A549 (cell line): ENCODE data around the gene DGKD. TPM values are rescaled to one million over a fixed set of nuclear protein-coding genes. Genes with fewer than 3 reads are reported as not detected.

Experiments used
- ATAC-seq, 2 experiments: fragments of 200-7000 bp in 1 of 2; fragments of >200 bp in 1 of 2; cut with Nextera tagmentation in 1 of 2; cut with Tn5 transposase in 1 of 2; 3 replicates each; pipeline versions ENCODE4 v1.8.0 to v1.9.1; 2018 to 2020; ENCODE audit warnings: mild to moderate bottlenecking in 1 of 2, moderate library complexity in 1 of 2
- CTCF ChIA-PET: fragments of 300-600 bp; sonication (Branson Sonifier 250); formaldehyde crosslinking; extraction: SDS; loops from one replicate; lab custom pipeline; 2021; ENCODE audit warnings: antibody characterized with exemption, inconsistent platforms; lab: Yijun Ruan, JAX
- POLR2A ChIA-PET: fragments of 350-600 bp; formaldehyde crosslinking; extraction: SDS; loops from one replicate; lab custom pipeline; 2021; ENCODE audit warnings: antibody characterized with exemption, inconsistent platforms; lab: Yijun Ruan, JAX
- DNase-seq, 2 experiments: peaks; one replicate each; pipeline versions ENCODE4 v3.0.0 to v3.0.0-alpha.2; 2011 to 2016; ENCODE audit warnings: low read depth in 1 of 2, low spot score in 1 of 2
- FAIRE-seq: peaks from 2 replicates; lab custom pipeline; 2011; peaks lifted over from hg19 to GRCh38; lab: Jason Lieb, UNC
- H3K27ac ChIP-seq, 2 experiments: fragments of >200 bp; sonication (Bioruptor Twin); formaldehyde crosslinking; 3 replicates each; pipeline ENCODE4 v1.5.1; 2016 to 2017
- H3K4me1 ChIP-seq: fragments of >200 bp; sonication (Bioruptor Twin); formaldehyde crosslinking; 3 replicates; pipeline ENCODE4 v1.6.1; 2016
- H3K4me2 ChIP-seq: fragments of >200 bp; sonication (Bioruptor Twin); formaldehyde crosslinking; 3 replicates; pipeline ENCODE4 v1.6.1; 2016
- H3K4me3 ChIP-seq: fragments of >200 bp; sonication (Bioruptor Twin); formaldehyde crosslinking; 3 replicates; pipeline ENCODE4 v1.5.1; 2016
- H3K9me3 ChIP-seq: fragments of >200 bp; sonication (Bioruptor Twin); formaldehyde crosslinking; 3 replicates; pipeline ENCODE4 v1.6.1; 2016
- BCL3 ChIP-seq: fragments of >200 bp; sonication (Bioruptor Twin); formaldehyde crosslinking; IDR thresholded peaks from 3 replicates; pipeline ENCODE4 v1.6.1; 2016
- BHLHE40 ChIP-seq: IDR thresholded peaks from 2 replicates; pipeline ENCODE4 v1.6.1; 2012; ENCODE audit warnings: low read depth, low read length, inconsistent platforms
- CBX8 ChIP-seq: fragments of 200-600 bp; sonication (generic); IDR thresholded peaks from 2 replicates; pipeline ENCODE4 v1.6.1; 2016
- CEBPB ChIP-seq, 2 experiments: fragments of >200 bp in 1 of 2; sonication (Bioruptor Twin) in 1 of 2; formaldehyde crosslinking in 1 of 2; IDR thresholded peaks; 2 replicates each; pipeline ENCODE4 v1.6.1; 2012 to 2016
- CHD2 ChIP-seq: fragments of 150-350 bp; IDR thresholded peaks from 2 replicates; pipeline ENCODE4 v1.6.1; 2014; ENCODE audit warnings: low read length; ENCODE audit not compliant: partially characterized antibody
- CHD4 ChIP-seq: fragments of 200-600 bp; sonication (generic); IDR thresholded peaks from 2 replicates; pipeline ENCODE4 v1.6.1; 2016; ENCODE audit warnings: antibody characterized with exemption, mild to moderate bottlenecking, borderline replicate concordance
- CTCF ChIP-seq: fragments of >200 bp; sonication (Bioruptor Twin); formaldehyde crosslinking; IDR thresholded peaks from 3 replicates; pipeline ENCODE4 v1.5.1; 2016
- EHMT2 ChIP-seq: fragments of 200-600 bp; sonication (generic); IDR thresholded peaks from 2 replicates; pipeline ENCODE4 v1.6.1; 2016; ENCODE audit warnings: antibody characterized with exemption, low read depth, mild to moderate bottlenecking, moderate library complexity
- EP300 ChIP-seq, 2 experiments: fragments of >200 bp; sonication (Bioruptor Twin); formaldehyde crosslinking; IDR thresholded peaks; 2 replicates in 1 of 2; 3 replicates in 1 of 2; pipeline ENCODE4 v1.6.1; 2016 to 2017
- FOSB ChIP-seq: fragments of 250-450 bp; sonication (Bioruptor Pico); IDR thresholded peaks from 2 replicates; pipeline ENCODE4 v1.5.0; 2020; ENCODE audit warnings: mild to moderate bottlenecking, moderate library complexity
- FOSL2 ChIP-seq, 2 experiments: fragments of 450-650 bp in 1 of 2; fragments of >200 bp in 1 of 2; sonication (Bioruptor Twin) in 1 of 2; formaldehyde crosslinking; IDR thresholded peaks; 2 replicates each; pipeline versions ENCODE4 v1.5.0 to v1.6.1; 2016 to 2020; ENCODE audit warnings: mild to moderate bottlenecking in 1 of 2, moderate library complexity in 1 of 2
- GATA3 ChIP-seq: IDR thresholded peaks from 2 replicates; pipeline ENCODE4 v1.6.1; 2012; ENCODE audit warnings: borderline replicate concordance
- HDAC2 ChIP-seq: fragments of 200-600 bp; sonication (generic); IDR thresholded peaks from 2 replicates; pipeline ENCODE4 v1.6.1; 2016
- HOXA7 ChIP-seq: fragments of 250-450 bp; sonication (Bioruptor Pico); IDR thresholded peaks from 2 replicates; pipeline ENCODE4 v1.5.0; 2020; ENCODE audit warnings: mild to moderate bottlenecking, moderate library complexity
- HOXB5 ChIP-seq: fragments of 250-450 bp; sonication (Bioruptor Pico); IDR thresholded peaks from 2 replicates; pipeline ENCODE4 v1.5.0; 2020; ENCODE audit warnings: mild to moderate bottlenecking, moderate library complexity
- KDM1A ChIP-seq: fragments of 200-600 bp; sonication (generic); IDR thresholded peaks from 2 replicates; pipeline ENCODE4 v1.6.1; 2016; ENCODE audit warnings: low read depth, mild to moderate bottlenecking
- KDM5A ChIP-seq: fragments of 200-600 bp; sonication (generic); IDR thresholded peaks from 2 replicates; pipeline ENCODE4 v1.6.1; 2016; ENCODE audit warnings: antibody characterized with exemption, mild to moderate bottlenecking
- MAFK ChIP-seq: fragments of 450-650 bp; IDR thresholded peaks from 2 replicates; pipeline ENCODE4 v1.6.1; 2014; ENCODE audit not compliant: partially characterized antibody
- MAZ ChIP-seq: fragments of 150-350 bp; IDR thresholded peaks from 2 replicates; pipeline ENCODE4 v1.6.1; 2014; ENCODE audit warnings: antibody characterized with exemption, low read depth, low read length, borderline replicate concordance
- NFE2L2 ChIP-seq: fragments of 150-350 bp; conservative IDR thresholded peaks from 2 replicates; pipeline ENCODE4 v1.6.1; 2014; ENCODE audit warnings: low read length
- NPAS2 ChIP-seq: fragments of 250-450 bp; sonication (Bioruptor Pico); IDR thresholded peaks from 2 replicates; pipeline ENCODE4 v1.8.0; 2022; ENCODE audit warnings: mild to moderate bottlenecking, moderate library complexity, borderline replicate concordance
- NR3C1 ChIP-seq: fragments of >200 bp; sonication (Bioruptor Twin); formaldehyde crosslinking; IDR thresholded peaks from 3 replicates; pipeline ENCODE4 v1.6.1; 2017
- POLR2A ChIP-seq: IDR thresholded peaks from 2 replicates; pipeline ENCODE4 v1.6.1; 2012; ENCODE audit warnings: mild to moderate bottlenecking, low read length
- RAD21 ChIP-seq, 2 experiments: fragments of >200 bp in 1 of 2; sonication (Bioruptor Twin) in 1 of 2; formaldehyde crosslinking in 1 of 2; IDR thresholded peaks in 1 of 2; conservative IDR thresholded peaks in 1 of 2; 2 replicates in 1 of 2; 3 replicates in 1 of 2; pipeline ENCODE4 v1.6.1; 2012 to 2018; ENCODE audit warnings: inconsistent platforms in 1 of 2
- ZSCAN20 ChIP-seq: fragments of 250-450 bp; sonication (Bioruptor Pico); IDR thresholded peaks from 2 replicates; pipeline ENCODE4 v1.8.0; 2022; ENCODE audit warnings: mild to moderate bottlenecking, moderate library complexity
- WGBS: methylation state at CpG from one replicate; pipeline ENCODE4 v1.1.6; 2017; ENCODE audit errors: missing lambda C conversion rate; 5-methylcytosine and 5-hydroxymethylcytosine counted together
- polyA plus RNA-seq, 4 experiments: library from polyadenylated mRNA; depleted of rRNA in 3 of 4; stranded (reverse); fragments of >200 nt; fragmentation: RNase III in 1 of 4; extraction: RNeasy Plus Mini Kit Qiagen cat#74134 plus additional on column Dnase treatment in 1 of 4; gene quantifications; 2 replicates in 3 of 4; 3 replicates in 1 of 4; pipeline ENCODE4 v1.2.3, GENCODE V29; 2011 to 2017
- TF ChIP-seq, protein P1 (sequence below): fragments of 150-350 bp; IDR thresholded peaks from 2 replicates; pipeline ENCODE4 v1.6.1; 2014; ENCODE audit warnings: low read depth, mild to moderate bottlenecking, low read length
- TF ChIP-seq, protein P2 (sequence below): fragments of 250-450 bp; sonication (Bioruptor Pico); IDR thresholded peaks from 2 replicates; pipeline ENCODE4 v1.5.0; 2021; ENCODE audit warnings: mild to moderate bottlenecking, moderate library complexity, borderline replicate concordance
- TF ChIP-seq, protein P3 (sequence below): fragments of >200 bp; sonication (Bioruptor Twin); formaldehyde crosslinking; IDR thresholded peaks from 2 replicates; pipeline ENCODE4 v1.6.1; 2016

The DGKD gene
- polyA plus RNA-seq, 2 of the 4 experiments (the other 2 are of a cell fraction): 68.8 to 99.6 TPM

DNA sequence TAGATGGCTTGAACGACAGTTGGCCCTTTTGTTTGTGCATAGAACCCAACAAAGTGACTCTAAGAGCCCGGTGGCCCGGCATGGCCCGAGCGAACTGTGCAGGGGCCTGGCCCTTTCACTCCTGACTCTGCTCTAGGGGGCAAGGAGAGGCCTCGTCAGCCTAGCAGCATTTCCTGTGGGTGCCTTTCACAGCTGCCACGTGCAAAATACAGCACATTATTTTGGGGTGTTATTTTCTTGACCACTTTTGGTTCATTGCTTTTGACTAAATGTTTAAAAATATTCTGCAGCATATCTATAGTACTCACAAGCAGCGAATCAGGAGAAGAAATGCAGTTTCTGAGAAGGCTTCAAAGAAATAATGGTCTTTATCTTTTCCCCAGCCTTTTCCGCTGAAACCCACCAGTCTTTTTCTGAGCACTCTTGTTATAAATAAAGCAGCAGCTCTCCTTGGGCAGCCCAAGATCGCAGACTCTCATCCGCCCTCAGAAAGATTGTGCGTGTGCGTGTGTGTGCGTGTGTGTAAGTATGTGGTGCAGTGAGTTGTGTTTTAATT lies 31.3 kb downstream of the DGKD start:
- Histone ChIP-seq H3K4me1 (peaks cover 97% of the 10 kb centered on the region), H3K27ac (peak overlapping the region; percentile 86 to 92), H3K4me3 (no peak overlapping the region), H3K9me3 (no peaks in the 10 kb centered on the region), H3K4me2 (peak overlapping the region; percentile 73)
- TF ChIP-seq EHMT2: no peak
- no peak for TF ChIP-seq NR3C1
- no peak for TF ChIP-seq CHD2
- TF ChIP-seq HDAC2: no peak
- no peak for TF ChIP-seq KDM1A
- TF ChIP-seq CBX8: no peak
- TF ChIP-seq, protein P1, sequence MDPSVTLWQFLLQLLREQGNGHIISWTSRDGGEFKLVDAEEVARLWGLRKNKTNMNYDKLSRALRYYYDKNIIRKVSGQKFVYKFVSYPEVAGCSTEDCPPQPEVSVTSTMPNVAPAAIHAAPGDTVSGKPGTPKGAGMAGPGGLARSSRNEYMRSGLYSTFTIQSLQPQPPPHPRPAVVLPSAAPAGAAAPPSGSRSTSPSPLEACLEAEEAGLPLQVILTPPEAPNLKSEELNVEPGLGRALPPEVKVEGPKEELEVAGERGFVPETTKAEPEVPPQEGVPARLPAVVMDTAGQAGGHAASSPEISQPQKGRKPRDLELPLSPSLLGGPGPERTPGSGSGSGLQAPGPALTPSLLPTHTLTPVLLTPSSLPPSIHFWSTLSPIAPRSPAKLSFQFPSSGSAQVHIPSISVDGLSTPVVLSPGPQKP: no peak
- no peak for TF ChIP-seq NFE2L2
- no peak for TF ChIP-seq CTCF
- FAIRE-seq (no peak), ATAC-seq (no peak), DNase-seq (no peak)
- ChIA-PET POLR2A (no interaction called here), CTCF (interaction anchor here (1.0 to 1.6 kb wide), 6 partner anchors 9 to 447 kb away, joined by 3 to 6 read pairs (median 4); no protein-coding TSS in a partner anchor)
- WGBS: 84% methylated on average over 14 of the region's 14 CpGs

GRCh38 chr2:233386382-233387041 lies 32.2 kb downstream of the DGKD start:
- CTCF ChIA-PET: interaction anchor here (1.0 to 2.8 kb wide), 5 partner anchors 10 to 446 kb away, joined by 3 to 16 read pairs (median 3); no protein-coding TSS in a partner anchor
- Histone ChIP-seq H3K4me1 (peaks cover 87% of the 10 kb centered on the region), H3K9me3 (no peaks in the 10 kb centered on the region), H3K27ac (peak overlapping the region; percentile 86 to 92), H3K4me3 (peak overlapping the region; percentile 10; the same call in 2 of the 3 replicates), H3K4me2 (peak overlapping the region; percentile 73)
- 28% methylated on average over 13 of the region's 13 CpGs for WGBS
- peak; percentile 59 to 77 for ATAC-seq
- POLR2A ChIA-PET: no interaction called here
- peak; percentile 38 to 79 for DNase-seq
- FAIRE-seq: no peak
- TF ChIP-seq HOXA7 (CRISPR knock-in tag) (0 out of 2 replicates have a peak, but pooled peaks have one; percentile 22), NR3C1 (no peak), EP300 (IDR thresholded peaks at IDR 0.05) (peak; percentile 33 to 85; a peak in 3 of 5 replicates), RAD21 (conservative IDR thresholded peaks at IDR 0.05 in 1 of 2, IDR thresholded peaks at IDR 0.05 in 1 of 2) (no peak), CHD2 (no peak), CTCF (no peak), MAZ (no peak), GATA3 (peak; percentile 58; the same call in 1 of the 2 replicates), MAFK (peak; percentile 22), BCL3 (0 out of 3 replicates have a peak, but pooled peaks have one; percentile 28), ZSCAN20 (CRISPR knock-in tag) (no peak), CEBPB (IDR thresholded peaks at IDR 0.05) (no peak), BHLHE40 (no peak), NPAS2 (CRISPR knock-in tag) (no peak), FOSL2 (IDR thresholded peaks at IDR 0.05) (peak; percentile 50), FOSL2 (CRISPR knock-in tag; IDR thresholded peaks at IDR 0.05) (peak; percentile 51), HOXB5 (CRISPR knock-in tag) (no peak), KDM5A (no peak), CHD4 (no peak), FOSB (CRISPR knock-in tag) (no peak), POLR2A (no peak)
- TF ChIP-seq, protein P2, sequence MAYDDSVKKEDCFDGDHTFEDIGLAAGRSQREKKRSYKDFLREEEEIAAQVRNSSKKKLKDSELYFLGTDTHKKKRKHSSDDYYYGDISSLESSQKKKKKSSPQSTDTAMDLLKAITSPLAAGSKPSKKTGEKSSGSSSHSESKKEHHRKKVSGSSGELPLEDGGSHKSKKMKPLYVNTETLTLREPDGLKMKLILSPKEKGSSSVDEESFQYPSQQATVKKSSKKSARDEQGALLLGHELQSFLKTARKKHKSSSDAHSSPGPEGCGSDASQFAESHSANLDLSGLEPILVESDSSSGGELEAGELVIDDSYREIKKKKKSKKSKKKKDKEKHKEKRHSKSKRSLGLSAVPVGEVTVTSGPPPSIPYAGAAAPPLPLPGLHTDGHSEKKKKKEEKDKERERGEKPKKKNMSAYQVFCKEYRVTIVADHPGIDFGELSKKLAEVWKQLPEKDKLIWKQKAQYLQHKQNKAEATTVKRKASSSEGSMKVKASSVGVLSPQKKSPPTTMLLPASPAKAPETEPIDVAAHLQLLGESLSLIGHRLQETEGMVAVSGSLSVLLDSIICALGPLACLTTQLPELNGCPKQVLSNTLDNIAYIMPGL (CRISPR knock-in tag): no peak
- TF ChIP-seq, protein P3, sequence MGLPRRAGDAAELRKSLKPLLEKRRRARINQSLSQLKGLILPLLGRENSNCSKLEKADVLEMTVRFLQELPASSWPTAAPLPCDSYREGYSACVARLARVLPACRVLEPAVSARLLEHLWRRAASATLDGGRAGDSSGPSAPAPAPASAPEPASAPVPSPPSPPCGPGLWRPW: no peak
